ENCODE results near the gene TICAM1. TPM values are rescaled to one million over a fixed set of nuclear protein-coding genes. Genes with fewer than 3 reads are reported as not detected.
A peak's percentile ranks its signal among the peaks of the same experiment; 100 is the strongest.

The TICAM1 gene
- total RNA-seq, 1 experiment from 2014 or later = 0.48 TPM

- WGBS (ENCODE audit: extremely low coverage, insufficient read length, low lambda C conversion rate) = no CpG with 5 or more reads among the region's 12 CpGs
- no peak overlapping the region for H2BK120ac ChIP-seq (ENCODE audit: low read depth, low read length, poor library complexity, severe bottlenecking)
- H3K79me1 ChIP-seq (ENCODE audit: insufficient read depth, low read depth, low read length, poor library complexity, severe bottlenecking) = no peaks in the 10 kb centered on the region
- Mint-ChIP-seq H3K4me1 (0 out of 4 replicates have a peak, but pooled peaks cover 0 to 2% of the 10 kb centered on the region in 2 experiments), H3K27ac (no peak overlapping the region), H3K4me3 (no peak overlapping the region), H3K36me3 (ENCODE audit: insufficient read depth in 1 of 3, low read depth in 3 of 3) (peaks cover 0 to under 1% (median 0%) of the 10 kb centered on the region in 3 experiments; a peak in 1 of 7 replicates), H3K9me3 (peaks cover 0 to 16% of the 10 kb centered on the region in 2 experiments; a peak in 3 of 5 replicates), H3K27me3 (ENCODE audit: low read depth) (peaks cover 9% of the 10 kb centered on the region)
- H3K56ac ChIP-seq (ENCODE audit: insufficient read length, low read depth, low read length) = no peak overlapping the region
- no peak overlapping the region for H3K14ac ChIP-seq (ENCODE audit: insufficient read depth, low read length)
- H2BK12ac ChIP-seq (ENCODE audit: insufficient read length, low read depth, low read length) = no peak overlapping the region
- H4K5ac ChIP-seq (ENCODE audit: insufficient read length, low read depth, low read length) = no peak overlapping the region
- H3K4ac ChIP-seq (ENCODE audit: low read depth, low read length) = no peak overlapping the region
- H2BK5ac ChIP-seq (ENCODE audit: insufficient read length, low read length) = no peak overlapping the region
- no peak overlapping the region for H3K18ac ChIP-seq (ENCODE audit: insufficient read length, low read depth, low read length)
- no peak overlapping the region for H3K4me2 ChIP-seq (ENCODE audit: insufficient read depth, insufficient read length, low read length)
- TF ChIP-seq, protein P1, sequence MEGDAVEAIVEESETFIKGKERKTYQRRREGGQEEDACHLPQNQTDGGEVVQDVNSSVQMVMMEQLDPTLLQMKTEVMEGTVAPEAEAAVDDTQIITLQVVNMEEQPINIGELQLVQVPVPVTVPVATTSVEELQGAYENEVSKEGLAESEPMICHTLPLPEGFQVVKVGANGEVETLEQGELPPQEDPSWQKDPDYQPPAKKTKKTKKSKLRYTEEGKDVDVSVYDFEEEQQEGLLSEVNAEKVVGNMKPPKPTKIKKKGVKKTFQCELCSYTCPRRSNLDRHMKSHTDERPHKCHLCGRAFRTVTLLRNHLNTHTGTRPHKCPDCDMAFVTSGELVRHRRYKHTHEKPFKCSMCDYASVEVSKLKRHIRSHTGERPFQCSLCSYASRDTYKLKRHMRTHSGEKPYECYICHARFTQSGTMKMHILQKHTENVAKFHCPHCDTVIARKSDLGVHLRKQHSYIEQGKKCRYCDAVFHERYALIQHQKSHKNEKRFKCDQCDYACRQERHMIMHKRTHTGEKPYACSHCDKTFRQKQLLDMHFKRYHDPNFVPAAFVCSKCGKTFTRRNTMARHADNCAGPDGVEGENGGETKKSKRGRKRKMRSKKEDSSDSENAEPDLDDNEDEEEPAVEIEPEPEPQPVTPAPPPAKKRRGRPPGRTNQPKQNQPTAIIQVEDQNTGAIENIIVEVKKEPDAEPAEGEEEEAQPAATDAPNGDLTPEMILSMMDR (conservative IDR thresholded peaks at IDR 0.05) = peak; percentile 92
- H3K79me2 ChIP-seq (ENCODE audit: insufficient read depth, low read length) = no peaks in the 10 kb centered on the region
- peak; percentile 91 for DNase-seq
- no peak overlapping the region for H3T11ph ChIP-seq (ENCODE audit: low read length)
- no peaks in the 10 kb centered on the region for H3K23me2 ChIP-seq (ENCODE audit: insufficient read length, low read depth, low read length, poor library complexity, severe bottlenecking)
- H3K9ac ChIP-seq (ENCODE audit: extremely low read depth, insufficient read length, low read length) = no peak overlapping the region
- H2AFZ ChIP-seq (ENCODE audit: low read length) = no peak overlapping the region
- H3K27ac ChIP-seq (ENCODE audit: insufficient read length, low read depth, low read length) = no peak overlapping the region
- no peaks in the 10 kb centered on the region for H4K20me1 ChIP-seq (ENCODE audit: control insufficient read depth, insufficient read depth, insufficient read length)
- H3K23ac ChIP-seq (ENCODE audit: insufficient read length, low read depth, low read length) = no peak overlapping the region
- no peaks in the 10 kb centered on the region for H3K9me3 ChIP-seq (ENCODE audit: control insufficient read depth, low read depth, low read length)
- no peaks in the 10 kb centered on the region for H3K27me3 ChIP-seq (ENCODE audit: insufficient read depth, low read length)
- H3K4me1 ChIP-seq (ENCODE audit: insufficient read depth, low read length) = no peaks in the 10 kb centered on the region
- H4K8ac ChIP-seq (replicated peaks; ENCODE audit: insufficient read length, low read depth, low read length) = no peak overlapping the region
- H4K91ac ChIP-seq (ENCODE audit: insufficient read length, low read depth, low read length) = no peak overlapping the region
- H2BK20ac ChIP-seq (ENCODE audit: low read depth, low read length, poor library complexity, severe bottlenecking) = no peak overlapping the region
- no peak overlapping the region for H2BK15ac ChIP-seq (ENCODE audit: low read depth, low read length)
- H2AK5ac ChIP-seq (ENCODE audit: insufficient read length, low read length) = no peak overlapping the region
Measured at GRCh38 chr19:4811328-4812131, 20.0 kb downstream of the TICAM1 start.
